ENCODE results near the gene MEGF8.

Gene MEGF8

GRCh38 chr19:42343344-42344110, 18.1 kb downstream of the MEGF8 start:
- DNase-seq (ENCODE audit: insufficient read length, low spot score) (no peak), FAIRE-seq (no peak)
- TF ChIP-seq, protein P1, sequence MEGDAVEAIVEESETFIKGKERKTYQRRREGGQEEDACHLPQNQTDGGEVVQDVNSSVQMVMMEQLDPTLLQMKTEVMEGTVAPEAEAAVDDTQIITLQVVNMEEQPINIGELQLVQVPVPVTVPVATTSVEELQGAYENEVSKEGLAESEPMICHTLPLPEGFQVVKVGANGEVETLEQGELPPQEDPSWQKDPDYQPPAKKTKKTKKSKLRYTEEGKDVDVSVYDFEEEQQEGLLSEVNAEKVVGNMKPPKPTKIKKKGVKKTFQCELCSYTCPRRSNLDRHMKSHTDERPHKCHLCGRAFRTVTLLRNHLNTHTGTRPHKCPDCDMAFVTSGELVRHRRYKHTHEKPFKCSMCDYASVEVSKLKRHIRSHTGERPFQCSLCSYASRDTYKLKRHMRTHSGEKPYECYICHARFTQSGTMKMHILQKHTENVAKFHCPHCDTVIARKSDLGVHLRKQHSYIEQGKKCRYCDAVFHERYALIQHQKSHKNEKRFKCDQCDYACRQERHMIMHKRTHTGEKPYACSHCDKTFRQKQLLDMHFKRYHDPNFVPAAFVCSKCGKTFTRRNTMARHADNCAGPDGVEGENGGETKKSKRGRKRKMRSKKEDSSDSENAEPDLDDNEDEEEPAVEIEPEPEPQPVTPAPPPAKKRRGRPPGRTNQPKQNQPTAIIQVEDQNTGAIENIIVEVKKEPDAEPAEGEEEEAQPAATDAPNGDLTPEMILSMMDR (IDR thresholded peaks at IDR 0.05; ENCODE audit: insufficient read depth, missing control alignments): no peak

GRCh38 chr19:42344336-42344893, 19.0 kb downstream of the MEGF8 start:
- TF ChIP-seq, protein P1 (IDR thresholded peaks at IDR 0.05; ENCODE audit: insufficient read depth, missing control alignments): no peak
- no peak for FAIRE-seq
- DNase-seq (ENCODE audit: insufficient read length, low spot score): no peak

- no peak for DNase-seq (ENCODE audit: insufficient read length, low spot score)
- no peak for FAIRE-seq
These were observed 19.9 kb downstream of the MEGF8 start for GRCh38 chr19:42345191-42345812.

DNA sequence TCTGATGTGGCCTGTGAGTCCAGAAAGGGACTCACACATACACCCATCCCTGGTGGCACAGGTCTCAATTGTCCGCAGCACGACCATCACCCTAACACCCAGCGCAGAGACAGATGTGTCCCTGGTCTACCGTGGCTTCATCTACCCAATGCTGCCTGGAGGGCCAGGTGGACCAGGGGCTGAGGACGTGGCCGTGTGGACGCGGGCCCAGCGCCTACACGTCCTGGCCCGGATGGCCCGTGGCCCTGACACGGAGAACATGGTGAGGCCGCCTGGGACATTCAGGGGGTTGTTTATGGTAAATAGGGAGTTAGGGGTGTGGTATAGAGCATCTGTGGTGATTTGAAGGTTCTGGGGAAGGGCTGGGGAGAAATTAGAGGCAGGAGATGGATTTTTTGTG, 22.8 kb downstream of the MEGF8 start:
- TF ChIP-seq, protein P1 (IDR thresholded peaks at IDR 0.05; ENCODE audit: insufficient read depth, missing control alignments): no peak
- DNase-seq (ENCODE audit: insufficient read length, low spot score): no peak
- FAIRE-seq: no peak

More at GRCh38 chr19:42345191-42345812, 19.9 kb downstream of the MEGF8 start:
- TF ChIP-seq, protein P1 (IDR thresholded peaks at IDR 0.05; ENCODE audit: insufficient read depth, missing control alignments): no peak

GRCh38 chr19:42349378-42350107, 24.1 kb downstream of the MEGF8 start:
- DNase-seq (ENCODE audit: insufficient read length, low spot score): no peak

GRCh38 chr19:42350417-42350816, 25.0 kb downstream of the MEGF8 start:
- FAIRE-seq (no peak), DNase-seq (ENCODE audit: insufficient read length, low spot score) (no peak)
- TF ChIP-seq, protein P1 (IDR thresholded peaks at IDR 0.05; ENCODE audit: insufficient read depth, missing control alignments): no peak

More at GRCh38 chr19:42349378-42350107, 24.1 kb downstream of the MEGF8 start:
- no peak for FAIRE-seq
- TF ChIP-seq, protein P1 (IDR thresholded peaks at IDR 0.05; ENCODE audit: insufficient read depth, missing control alignments): no peak

Measured in D721Med (cell line).